ENCODE results near the gene FASN. TPM values are rescaled to one million over a fixed set of nuclear protein-coding genes. Genes with fewer than 3 reads are reported as not detected.

Gene FASN
- total and polyA plus RNA-seq, 2 of the 4 experiments (the other 2 are of a cell fraction), result 12.4 to 56.0 TPM

GRCh38 chr17:82050761-82051641 is 47.0 kb downstream of the FASN start:
- H4K20me1 ChIP-seq (ENCODE audit: insufficient read depth, low read length), result peaks cover 7% of the 10 kb centered on the region
- peaks cover 52% of the 10 kb centered on the region for H3K36me3 ChIP-seq (ENCODE audit: control insufficient read depth, insufficient read depth, low read length)
- ChIA-PET POLR2A (ENCODE audit: unreplicated experiment) (interaction anchor here (0.8 kb wide), 1 partner anchor 9 kb away, joined by 3 read pairs; no protein-coding TSS in a partner anchor), CTCF (no interaction called here)
- DNase-seq (no peak), ATAC-seq (ENCODE audit: low read depth) (peak; percentile 35)
- H3K9me1 ChIP-seq (ENCODE audit: insufficient read depth, low read length), result peaks cover 7% of the 10 kb centered on the region
- H3K9ac ChIP-seq (ENCODE audit: low read depth, low read length), result peak overlapping the region; percentile 65
- H3K4me3 ChIP-seq (ENCODE audit: insufficient read depth, low read depth, low read length), result peak overlapping the region; percentile 99
- peak overlapping the region; percentile 63 for H2BK5ac ChIP-seq (ENCODE audit: low read depth, low read length, poor library complexity, severe bottlenecking)
- no peak overlapping the region for H2BK20ac ChIP-seq (ENCODE audit: low read depth, low read length)
- H3K9me3 ChIP-seq (ENCODE audit: control insufficient read depth, insufficient read depth, low read length), result no peaks in the 10 kb centered on the region
- H4K91ac ChIP-seq (ENCODE audit: insufficient read depth, low read depth, low read length), result peak overlapping the region; percentile 23; the same call in 1 of the 2 replicates
- H3K14ac ChIP-seq (replicated peaks; ENCODE audit: low read depth, low read length), result peak overlapping the region; percentile 71
- H4K5ac ChIP-seq (ENCODE audit: low read depth, low read length), result peak overlapping the region; percentile 81
- H3K4me2 ChIP-seq (ENCODE audit: low read depth, low read length), result peak overlapping the region; percentile 91
- peak overlapping the region; percentile 100 for H2AK9ac ChIP-seq (replicated peaks; ENCODE audit: low read depth, low read length, poor library complexity)
- dilution Hi-C loops (cut with HindIII; ENCODE audit: low sequenced_read_pairs, unreplicated experiment), result no loop called here
- H3K79me1 ChIP-seq (ENCODE audit: low read depth in 1 of 2, low read length in 2 of 2), result peaks cover 16 to 45% of the 10 kb centered on the region in 2 experiments
- H3K56ac ChIP-seq (ENCODE audit: extremely low read depth, insufficient read depth, low read length), result no peak overlapping the region
- peaks cover 18% of the 10 kb centered on the region for H3K4me1 ChIP-seq (ENCODE audit: control insufficient read depth, insufficient read depth, low read length)
- TF ChIP-seq POLR2A (IDR thresholded peaks at IDR 0.05; ENCODE audit: low read depth, low read length) (no peak), CEBPB (IDR thresholded peaks at IDR 0.05; ENCODE audit: low read depth, low read length) (no peak), BHLHE40 (IDR thresholded peaks at IDR 0.05; ENCODE audit: low read depth, low read length) (no peak), USF2 (IDR thresholded peaks at IDR 0.05; ENCODE audit: low read depth, low read length) (no peak; the same call in 1 of the 2 replicates), MXI1 (IDR thresholded peaks at IDR 0.05; ENCODE audit: borderline replicate concordance, low read depth, low read length) (no peak), RCOR1 (IDR thresholded peaks at IDR 0.05; ENCODE audit: insufficient replicate concordance, low read length) (no peak), MAFK (IDR thresholded peaks at IDR 0.05; ENCODE audit: low read depth, low read length) (no peak), NFE2L2 (IDR thresholded peaks at IDR 0.05; ENCODE audit: low read depth, low read length) (no peak), SMC3 (IDR thresholded peaks at IDR 0.05; ENCODE audit: low read depth, low read length) (no peak), RAD21 (IDR thresholded peaks at IDR 0.05; ENCODE audit: low read length) (no peak)
- 11% methylated on average over 42 of the region's 79 CpGs; no CpG with 5 or more reads in 1 of the 2 experiments for WGBS, 2 experiments (ENCODE audit: extremely low coverage in 2 of 2, insufficient read length in 1 of 2)
- H3K18ac ChIP-seq (ENCODE audit: low read depth, low read length), result no peak overlapping the region; the same call in 1 of the 2 replicates
- H2AK5ac ChIP-seq (ENCODE audit: low read depth, low read length), result peak overlapping the region; percentile 96
- H3K4ac ChIP-seq (ENCODE audit: low read depth, low read length), result peak overlapping the region; percentile 87
- H3K23ac ChIP-seq (ENCODE audit: low read depth, low read length), result peak overlapping the region; percentile 64
- H3K27ac ChIP-seq (ENCODE audit: insufficient read depth, low read length), result peak overlapping the region; percentile 58
- no peak overlapping the region; the same call in none of the 2 replicates for H2BK120ac ChIP-seq (ENCODE audit: low read depth, low read length)
- intact Hi-C loops (cut with micrococcal nuclease), result no loop called here
- in situ Hi-C loops (cut with MboI; ENCODE audit: low sequenced_read_pairs), result no loop called here
- no TSS peak for BruUV-seq (replicated peaks)
- H2AFZ ChIP-seq (replicated peaks; ENCODE audit: low read length, poor library complexity), result peak overlapping the region; percentile 91
- H2BK15ac ChIP-seq (ENCODE audit: low read depth, low read length), result no peak overlapping the region
- no peaks in the 10 kb centered on the region for H3K27me3 ChIP-seq (ENCODE audit: control insufficient read depth, insufficient read depth, low read length)
- peak overlapping the region; percentile 71 to 91; a peak in 3 of 4 replicates for H4K8ac ChIP-seq (ENCODE audit: low read depth in 2 of 2, low read length in 2 of 2)
